Activated naive CD4-positive, alpha-beta T cell treated with anti-CD3 and anti-CD28 coated beads for 36 hours (primary cell): ENCODE data around the gene PEA15. TPM values are rescaled to one million over a fixed set of nuclear protein-coding genes. Genes with fewer than 3 reads are reported as not detected.

Experiments used
- CTCF ChIA-PET: fragments of 350-600 bp; sonication (Branson Sonifier 250); formaldehyde crosslinking; loops from one replicate; lab custom pipeline; 2021; ENCODE audit warnings: antibody characterized with exemption; lab: Charles Lee
- DNase-seq: peaks from one replicate; pipeline ENCODE4 v3.0.0-alpha.2; 2020
- H3K27ac Mint-ChIP-seq: one replicate; pipeline ENCODE4 v1.8.0; 2021; ENCODE audit warnings: mild to moderate bottlenecking, mixed read lengths
- H3K27me3 Mint-ChIP-seq: one replicate; pipeline ENCODE4 v1.8.0; 2021; ENCODE audit warnings: low read depth, mixed read lengths
- H3K36me3 Mint-ChIP-seq: one replicate; pipeline ENCODE4 v1.8.0; 2021; ENCODE audit warnings: low read depth, mixed read lengths
- H3K4me1 Mint-ChIP-seq: one replicate; pipeline ENCODE4 v1.8.0; 2021; ENCODE audit warnings: low read depth, mixed read lengths
- H3K4me3 Mint-ChIP-seq: one replicate; pipeline ENCODE4 v1.8.0; 2021; ENCODE audit warnings: mild to moderate bottlenecking, moderate library complexity, mixed read lengths
- H3K9me3 Mint-ChIP-seq: one replicate; pipeline ENCODE4 v1.8.0; 2021; ENCODE audit warnings: mixed read lengths
- intact Hi-C: fragments of 100-400 bp; cut with micrococcal nuclease; formaldehyde crosslinking; loops from one replicate; pipeline ENCODE4 v1.15.1; 2023
- total RNA-seq, 2 experiments: library from RNA; stranded (reverse); gene quantifications; one replicate each; pipeline ENCODE4 v1.2.3, GENCODE V29; 2021

The PEA15 gene
- total RNA-seq, 2 experiments from 2014 or later, result 34.3 to 42.0 TPM

GRCh38 chr1:160167056-160167455, 38.1 kb upstream of the PEA15 start:
- Mint-ChIP-seq H3K36me3 (no peaks in the 10 kb centered on the region), H3K9me3 (no peaks in the 10 kb centered on the region), H3K4me3 (no peak overlapping the region), H3K4me1 (peaks cover 20% of the 10 kb centered on the region), H3K27me3 (peaks cover 2% of the 10 kb centered on the region), H3K27ac (no peak overlapping the region)
- CTCF ChIA-PET, result interaction anchor here (1.1 kb wide), 1 partner anchor 88 kb away, joined by 3 read pairs; no protein-coding TSS in a partner anchor
- intact Hi-C loops, result no loop called here
- DNase-seq, result no peak

GRCh38 chr1:160167580-160167979, 37.6 kb upstream of the PEA15 start:
- intact Hi-C loops, result no loop called here
- H3K4me3 Mint-ChIP-seq, result no peak overlapping the region
- CTCF ChIA-PET, result interaction anchor here (1.1 kb wide), 2 partner anchors 89 to 124 kb away, joined by 3 read pairs; no protein-coding TSS in a partner anchor
- H3K27me3 Mint-ChIP-seq, result peaks cover 2% of the 10 kb centered on the region
- H3K36me3 Mint-ChIP-seq, result no peaks in the 10 kb centered on the region
- H3K9me3 Mint-ChIP-seq, result no peaks in the 10 kb centered on the region
- DNase-seq, result peak; percentile 55
- peaks cover 20% of the 10 kb centered on the region for H3K4me1 Mint-ChIP-seq
- H3K27ac Mint-ChIP-seq, result no peak overlapping the region

GRCh38 chr1:160168016-160168415, 37.2 kb upstream of the PEA15 start:
- Mint-ChIP-seq H3K27ac (no peak overlapping the region), H3K4me3 (no peak overlapping the region), H3K4me1 (peaks cover 20% of the 10 kb centered on the region), H3K27me3 (peaks cover 2% of the 10 kb centered on the region), H3K36me3 (no peaks in the 10 kb centered on the region), H3K9me3 (no peaks in the 10 kb centered on the region)
- CTCF ChIA-PET, result interaction anchor here (1.1 to 1.5 kb wide), 3 partner anchors 11 to 123 kb away, joined by 3 to 4 read pairs (median 3); no protein-coding TSS in a partner anchor
- no peak for DNase-seq
- intact Hi-C loops, result no loop called here

GRCh38 chr1:160168609-160169369, 36.4 kb upstream of the PEA15 start:
- H3K36me3 Mint-ChIP-seq, result no peaks in the 10 kb centered on the region
- CTCF ChIA-PET, result interaction anchor here (0.7 to 1.5 kb wide), 4 partner anchors 12 to 208 kb away, joined by 3 to 4 read pairs (median 3); no protein-coding TSS in a partner anchor
- DNase-seq, result no peak
- no peaks in the 10 kb centered on the region for H3K9me3 Mint-ChIP-seq
- H3K27me3 Mint-ChIP-seq, result peaks cover 2% of the 10 kb centered on the region
- peaks cover 20% of the 10 kb centered on the region for H3K4me1 Mint-ChIP-seq
- no peak overlapping the region for H3K4me3 Mint-ChIP-seq
- no peak overlapping the region for H3K27ac Mint-ChIP-seq
- intact Hi-C loops, result loop anchor here (1.0 kb wide), 1 partner anchor 67 kb away; no protein-coding TSS in a partner anchor

- peak; percentile 70 for DNase-seq
- Mint-ChIP-seq H3K27me3 (peaks cover 2% of the 10 kb centered on the region), H3K4me1 (peaks cover 20% of the 10 kb centered on the region), H3K27ac (no peak overlapping the region), H3K4me3 (no peak overlapping the region), H3K9me3 (no peaks in the 10 kb centered on the region), H3K36me3 (no peaks in the 10 kb centered on the region)
- CTCF ChIA-PET, result interaction anchor here (0.7 to 1.0 kb wide), 2 partner anchors 82 to 207 kb away, joined by 3 read pairs; no protein-coding TSS in a partner anchor
- intact Hi-C loops, result loop anchor here (1.0 kb wide), 1 partner anchor 68 kb away; no protein-coding TSS in a partner anchor
Observed at GRCh38 chr1:160169553-160170399, 35.4 kb upstream of the PEA15 start.

- DNase-seq, result no peak
- CTCF ChIA-PET, result interaction anchor here (0.9 to 1.1 kb wide), 3 partner anchors 11 to 70 kb away, joined by 3 to 4 read pairs (median 3); no protein-coding TSS in a partner anchor
- no peak overlapping the region for H3K27ac Mint-ChIP-seq
- H3K4me1 Mint-ChIP-seq, result peaks cover 20% of the 10 kb centered on the region
- no peaks in the 10 kb centered on the region for H3K36me3 Mint-ChIP-seq
- no peaks in the 10 kb centered on the region for H3K9me3 Mint-ChIP-seq
- H3K27me3 Mint-ChIP-seq, result peaks cover 2% of the 10 kb centered on the region
- intact Hi-C loops, result no loop called here
- no peak overlapping the region for H3K4me3 Mint-ChIP-seq
Observed at GRCh38 chr1:160171354-160171753, 33.8 kb upstream of the PEA15 start.

- no peak overlapping the region for H3K27ac Mint-ChIP-seq
- H3K27me3 Mint-ChIP-seq, result peaks cover 2% of the 10 kb centered on the region
- intact Hi-C loops, result no loop called here
- CTCF ChIA-PET, result interaction anchor here (0.6 to 1.2 kb wide), 5 partner anchors 11 to 207 kb away, joined by 3 to 4 read pairs (median 3); no protein-coding TSS in a partner anchor
- peaks cover 18% of the 10 kb centered on the region for H3K4me1 Mint-ChIP-seq
- DNase-seq, result no peak
- H3K4me3 Mint-ChIP-seq, result no peak overlapping the region
- no peaks in the 10 kb centered on the region for H3K9me3 Mint-ChIP-seq
- no peaks in the 10 kb centered on the region for H3K36me3 Mint-ChIP-seq
Observed at GRCh38 chr1:160171980-160172379, 33.2 kb upstream of the PEA15 start.

GRCh38 chr1:160177231-160177630, 28.0 kb upstream of the PEA15 start:
- no peaks in the 10 kb centered on the region for H3K36me3 Mint-ChIP-seq
- intact Hi-C loops, result no loop called here

GRCh38 chr1:160177667-160178066, 27.5 kb upstream of the PEA15 start:
- intact Hi-C loops, result no loop called here
- no peak overlapping the region for H3K4me3 Mint-ChIP-seq
- no peak for DNase-seq
- no peaks in the 10 kb centered on the region for H3K36me3 Mint-ChIP-seq
- H3K27ac Mint-ChIP-seq, result no peak overlapping the region
- H3K4me1 Mint-ChIP-seq, result no peaks in the 10 kb centered on the region
- H3K27me3 Mint-ChIP-seq, result peaks cover 4% of the 10 kb centered on the region
- H3K9me3 Mint-ChIP-seq, result no peaks in the 10 kb centered on the region
- CTCF ChIA-PET, result no interaction called here

More at GRCh38 chr1:160177231-160177630, 28.0 kb upstream of the PEA15 start:
- no peaks in the 10 kb centered on the region for H3K9me3 Mint-ChIP-seq
- CTCF ChIA-PET, result no interaction called here
- no peak overlapping the region for H3K4me3 Mint-ChIP-seq
- no peak overlapping the region for H3K27ac Mint-ChIP-seq
- H3K4me1 Mint-ChIP-seq, result no peaks in the 10 kb centered on the region
- peaks cover 4% of the 10 kb centered on the region for H3K27me3 Mint-ChIP-seq
- DNase-seq, result no peak

- Mint-ChIP-seq H3K9me3 (no peaks in the 10 kb centered on the region), H3K27me3 (peaks cover 4% of the 10 kb centered on the region), H3K4me3 (no peak overlapping the region), H3K4me1 (no peaks in the 10 kb centered on the region), H3K27ac (no peak overlapping the region), H3K36me3 (no peaks in the 10 kb centered on the region)
- CTCF ChIA-PET, result interaction anchor here (0.9 to 1.4 kb wide), 2 partner anchors 15 to 93 kb away, joined by 3 read pairs; no protein-coding TSS in a partner anchor
- no peak for DNase-seq
- intact Hi-C loops, result no loop called here
Observed at GRCh38 chr1:160178731-160179130, 26.5 kb upstream of the PEA15 start.

- H3K27ac Mint-ChIP-seq, result no peak overlapping the region
- no peaks in the 10 kb centered on the region for H3K9me3 Mint-ChIP-seq
- H3K36me3 Mint-ChIP-seq, result no peaks in the 10 kb centered on the region
- CTCF ChIA-PET, result interaction anchor here (0.9 to 1.4 kb wide), 2 partner anchors 14 to 93 kb away, joined by 3 read pairs; no protein-coding TSS in a partner anchor
- H3K4me1 Mint-ChIP-seq, result no peaks in the 10 kb centered on the region
- intact Hi-C loops, result no loop called here
- DNase-seq, result no peak
- no peak overlapping the region for H3K4me3 Mint-ChIP-seq
- peaks cover 4% of the 10 kb centered on the region for H3K27me3 Mint-ChIP-seq
Observed at GRCh38 chr1:160179336-160179735, 25.8 kb upstream of the PEA15 start.

- no peak for DNase-seq
- Mint-ChIP-seq H3K36me3 (no peaks in the 10 kb centered on the region), H3K27me3 (peaks cover 2% of the 10 kb centered on the region), H3K9me3 (no peaks in the 10 kb centered on the region), H3K4me3 (no peak overlapping the region), H3K4me1 (no peaks in the 10 kb centered on the region), H3K27ac (no peak overlapping the region)
- CTCF ChIA-PET, result interaction anchor here (0.6 to 2.0 kb wide), 4 partner anchors 14 to 190 kb away, joined by 3 to 8 read pairs (median 3); no protein-coding TSS in a partner anchor
- intact Hi-C loops, result no loop called here
Observed at GRCh38 chr1:160186246-160186645, 18.9 kb upstream of the PEA15 start.
